Measurements from ENCODE around the gene CYP2S1.

CYP2S1 gene

GRCh38 chr19:41186971-41187883 is 5.8 kb upstream of the CYP2S1 start:
- no peak for TF ChIP-seq CTCF (IDR thresholded peaks at IDR 0.05; ENCODE audit: insufficient read depth, missing control alignments)
- DNase-seq (ENCODE audit: insufficient read length, low spot score) (no peak), FAIRE-seq (no peak)

GRCh38 chr19:41187884-41188279 is 5.1 kb upstream of the CYP2S1 start:
- DNase-seq (ENCODE audit: insufficient read length, low spot score) (no peak), FAIRE-seq (no peak)
- no peak for TF ChIP-seq CTCF (IDR thresholded peaks at IDR 0.05; ENCODE audit: insufficient read depth, missing control alignments)

GRCh38 chr19:41189425-41190065 is 3.5 kb upstream of the CYP2S1 start:
- FAIRE-seq, result no peak
- no peak for DNase-seq (ENCODE audit: insufficient read length, low spot score)
- TF ChIP-seq CTCF (IDR thresholded peaks at IDR 0.05; ENCODE audit: insufficient read depth, missing control alignments), result no peak

GRCh38 chr19:41193430-41194156 is 574 bp downstream of the CYP2S1 start:
- FAIRE-seq, result no peak
- no peak for DNase-seq (ENCODE audit: insufficient read length, low spot score)

GRCh38 chr19:41194157-41194552 is 1.1 kb downstream of the CYP2S1 start:
- no peak for DNase-seq (ENCODE audit: insufficient read length, low spot score)
- TF ChIP-seq CTCF (IDR thresholded peaks at IDR 0.05; ENCODE audit: insufficient read depth, missing control alignments), result no peak
- no peak for FAIRE-seq

More at GRCh38 chr19:41193430-41194156, 574 bp downstream of the CYP2S1 start:
- TF ChIP-seq CTCF (IDR thresholded peaks at IDR 0.05; ENCODE audit: insufficient read depth, missing control alignments), result no peak

- TF ChIP-seq CTCF (IDR thresholded peaks at IDR 0.05; ENCODE audit: insufficient read depth, missing control alignments), result no peak
- DNase-seq (ENCODE audit: insufficient read length, low spot score), result no peak
- no peak for FAIRE-seq
Measured at GRCh38 chr19:41195675-41196497, 2.9 kb downstream of the CYP2S1 start.
